Right lobe of liver (tissue), 6 donors: ENCODE data around the gene NEDD4L. TPM values are rescaled to one million over a fixed set of nuclear protein-coding genes. Genes with fewer than 3 reads are reported as not detected.

ENCODE experiments used
- ATAC-seq, 4 donors: fragments of 200-7000 bp; cut with Tn5 transposase; one replicate each; pipeline ENCODE4 v1.9.1; 2020; ENCODE audit warnings: mild to moderate bottlenecking in 4 of 4, moderate library complexity in 4 of 4
- DNase-seq, 3 donors: peaks; one replicate each; pipeline ENCODE4 v3.0.0-alpha.2; 2020
- H3K27ac ChIP-seq, 3 donors: fragments of 200-600 bp; one replicate each; pipeline ENCODE4 v1.8.0; 2022
- H3K27me3 ChIP-seq, 2 donors: fragments of 200-600 bp; one replicate each; pipeline ENCODE4 v1.8.0; 2022
- H3K36me3 ChIP-seq, 4 donors: fragments of 200-600 bp; sonication (generic) in 1 of 4; one replicate each; pipeline versions ENCODE4 v1.5.1 to v1.8.0; 2017 to 2022; ENCODE audit warnings: control low read depth in 1 of 4
- H3K4me1 ChIP-seq, 4 donors: fragments of 200-600 bp; sonication (generic) in 1 of 4; one replicate each; pipeline versions ENCODE4 v1.5.1 to v1.8.0; 2017 to 2022; ENCODE audit warnings: control low read depth in 1 of 4
- H3K4me3 ChIP-seq, 3 donors: fragments of 200-600 bp; one replicate each; pipeline ENCODE4 v1.8.0; 2022
- H3K9me3 ChIP-seq, 4 donors: fragments of 200-600 bp; sonication (generic) in 1 of 4; one replicate each; pipeline versions ENCODE4 v1.5.1 to v1.8.0; 2017 to 2022; ENCODE audit warnings: control low read depth in 1 of 4
- CTCF ChIP-seq, 4 donors: fragments of 200-600 bp in 3 of 4; fragments of 450-650 bp in 1 of 4; IDR thresholded peaks; one replicate each; pipeline versions ENCODE4 v1.5.1 to v1.8.0; 2016 to 2022; ENCODE audit warnings: antibody characterized with exemption in 4 of 4, mild to moderate bottlenecking in 2 of 4
- POLR2A ChIP-seq: fragments of 450-650 bp; IDR thresholded peaks from one replicate; pipeline ENCODE4 v1.6.1; 2017; ENCODE audit warnings: antibody characterized with exemption, mild to moderate bottlenecking
- WGBS: methylation state at CpG from one replicate; pipeline ENCODE4 v1.1.6; 2018; ENCODE audit warnings: low coverage, low lambda C conversion rate; ENCODE audit not compliant: insufficient coverage; ENCODE audit errors: missing lambda C conversion rate; 5-methylcytosine and 5-hydroxymethylcytosine counted together
- intact Hi-C, 2 donors: fragments of 100-400 bp; cut with DNase I; formaldehyde crosslinking; loops; one replicate each; pipeline versions ENCODE4 v1.11.2 to v1.14.1; 2022
- total RNA-seq, 6 experiments: library from RNA; depleted of rRNA in 2 of 6; stranded (reverse); fragments of >200 nt in 2 of 6; fragmentation: NEBNext Ultra II Directional in 3 of 6; extraction: Animal tissue kit (Norgen Biotek cat#: 25700) in 3 of 6; gene quantifications; one replicate each; pipeline versions ENCODE4 v1.1.0 to v1.2.4, GENCODE V29; 2016 to 2023
- donor health status: DM: no; HTN: yes; CAD: no.
- donor health status: DM: no; HTN: no; CAD: no.
- donor health status: DM: no; HTN: no; CAD: no.
- donor health status: DM: no; HTN: yes; CAD: no.
- donor health status: DM: no; HTN: yes; CAD: no.

Gene NEDD4L
- total RNA-seq, 6 experiments from 2014 or later = 21.5 to 41.0 (median 33.2) TPM

GRCh38 chr18:58020567-58021107 lies 23.4 kb upstream of the NEDD4L start:
- ATAC-seq (peak in 1 of 4 donors; percentile 48), DNase-seq (no peak)
- H3K4me3 ChIP-seq = no peak overlapping the region
- H3K27me3 ChIP-seq = no peaks in the 10 kb centered on the region
- H3K9me3 ChIP-seq = no peaks in the 10 kb centered on the region
- TF ChIP-seq CTCF (IDR thresholded peaks at IDR 0.05) (no peak), POLR2A (no peak)
- H3K36me3 ChIP-seq = no peaks in the 10 kb centered on the region
- no peaks in the 10 kb centered on the region for H3K4me1 ChIP-seq
- 83% methylated on average over 2 of the region's 3 CpGs for WGBS
- intact Hi-C loops = no loop called here
- no peak overlapping the region for H3K27ac ChIP-seq

- no peak for DNase-seq
- Histone ChIP-seq H3K27ac (no peak overlapping the region), H3K36me3 (no peaks in the 10 kb centered on the region), H3K4me3 (no peak overlapping the region), H3K9me3 (no peaks in the 10 kb centered on the region), H3K4me1 (no peaks in the 10 kb centered on the region), H3K27me3 (no peaks in the 10 kb centered on the region)
- ATAC-seq = no peak
- intact Hi-C loops = no loop called here
- TF ChIP-seq CTCF (IDR thresholded peaks at IDR 0.05) = no peak
- no peak for TF ChIP-seq POLR2A
- WGBS = 93% methylated on average over 2 of the region's 4 CpGs
Observed at GRCh38 chr18:58021504-58021903, 22.5 kb upstream of the NEDD4L start.

GRCh38 chr18:58023108-58023507 lies 20.9 kb upstream of the NEDD4L start:
- TF ChIP-seq POLR2A (no peak), CTCF (IDR thresholded peaks at IDR 0.05) (no peak)
- 81% methylated on average over 2 of the region's 2 CpGs for WGBS
- intact Hi-C loops = no loop called here
- Histone ChIP-seq H3K36me3 (no peaks in the 10 kb centered on the region), H3K27me3 (no peaks in the 10 kb centered on the region), H3K27ac (no peak overlapping the region), H3K4me3 (no peak overlapping the region), H3K4me1 (no peaks in the 10 kb centered on the region), H3K9me3 (no peaks in the 10 kb centered on the region)
- ATAC-seq (no peak), DNase-seq (no peak)

- H3K4me1 ChIP-seq = no peaks in the 10 kb centered on the region
- 41% methylated on average over 3 of the region's 3 CpGs for WGBS
- peak in 1 of 4 donors; percentile 42 for ATAC-seq
Observed at GRCh38 chr18:58024139-58024538, 19.9 kb upstream of the NEDD4L start.

More at GRCh38 chr18:58024139-58024538, 19.9 kb upstream of the NEDD4L start:
- no peaks in the 10 kb centered on the region for H3K27me3 ChIP-seq
- H3K36me3 ChIP-seq = no peaks in the 10 kb centered on the region
- no peak overlapping the region for H3K4me3 ChIP-seq
- DNase-seq = no peak
- TF ChIP-seq CTCF (IDR thresholded peaks at IDR 0.05) = no peak
- no peak for TF ChIP-seq POLR2A
- intact Hi-C loops = no loop called here
- H3K27ac ChIP-seq = no peak overlapping the region
- no peaks in the 10 kb centered on the region for H3K9me3 ChIP-seq
